ENCODE measurements around the gene ITPA.

- TF ChIP-seq CTCF (conservative IDR thresholded peaks at IDR 0.05; ENCODE audit: low read depth in 2 of 2), result no peak
- no peak for TF ChIP-seq POLR2AphosphoS5 (IDR thresholded peaks at IDR 0.05; ENCODE audit: low read depth)
- TF ChIP-seq NANOG (IDR thresholded peaks at IDR 0.05; ENCODE audit: borderline replicate concordance), result no peak
- no peak for TF ChIP-seq REST (IDR thresholded peaks at IDR 0.05; ENCODE audit: unreplicated experiment)
- TF ChIP-seq EZH2 (IDR thresholded peaks at IDR 0.05; ENCODE audit: low read depth, unreplicated experiment), result no peak
- TF ChIP-seq EZH2phosphoT487 (IDR thresholded peaks at IDR 0.05; ENCODE audit: unreplicated experiment), result no peak
- no peak for TF ChIP-seq ETS1 (IDR thresholded peaks at IDR 0.05)
Measured at GRCh38 chr20:3233131-3233990, 24.1 kb downstream of the ITPA start.

All from GM23338 (cell line).